GM12801 (cell line): ENCODE data around the gene SBK1.

Source experiments
- CTCF ChIP-seq: IDR thresholded peaks from one replicate; pipeline ENCODE4 v1.5.1; 2011; ENCODE audit warnings: control low read depth; ENCODE audit not compliant: insufficient read length; ENCODE audit errors: extremely low read depth

Gene SBK1

GRCh38 chr16:28291651-28292626 lies at the start of gene SBK1:
Gene SBK1, plus strand, starts transcription at chr16:28292525. Its CDS starts 24,867 bp downstream, at chr16:28317392.
- no peak for TF ChIP-seq CTCF

- TF ChIP-seq CTCF: no peak
These were observed 41.3 kb upstream of the SBK1 start for GRCh38 chr16:28250999-28251398.

- no peak for TF ChIP-seq CTCF
These were observed 38.2 kb upstream of the SBK1 start for GRCh38 chr16:28254158-28254557.

GRCh38 chr16:28255838-28256237 lies 36.5 kb upstream of the SBK1 start:
- TF ChIP-seq CTCF: no peak

GRCh38 chr16:28257256-28257655 lies 35.1 kb upstream of the SBK1 start:
- no peak for TF ChIP-seq CTCF

- no peak for TF ChIP-seq CTCF
These were observed 33.8 kb upstream of the SBK1 start for GRCh38 chr16:28258567-28258966.

- no peak for TF ChIP-seq CTCF
These were observed 33.1 kb upstream of the SBK1 start for GRCh38 chr16:28259091-28259780.
